HG03066 (cell line): Measurements from ENCODE around the gene CAMP.
"Not testable (repeated sequence)": the region's sequence is repeated elsewhere in the genome, so short reads cannot be mapped to it uniquely, and the experiment has no call there.

Experiments
- ATAC-seq: cut with Tn5 transposase; IDR thresholded peaks from one replicate; pipeline ENCODE4 v1.9.1; 2021; ENCODE audit warnings: low read depth; ENCODE audit not compliant: unreplicated experiment

CAMP gene

DNA sequence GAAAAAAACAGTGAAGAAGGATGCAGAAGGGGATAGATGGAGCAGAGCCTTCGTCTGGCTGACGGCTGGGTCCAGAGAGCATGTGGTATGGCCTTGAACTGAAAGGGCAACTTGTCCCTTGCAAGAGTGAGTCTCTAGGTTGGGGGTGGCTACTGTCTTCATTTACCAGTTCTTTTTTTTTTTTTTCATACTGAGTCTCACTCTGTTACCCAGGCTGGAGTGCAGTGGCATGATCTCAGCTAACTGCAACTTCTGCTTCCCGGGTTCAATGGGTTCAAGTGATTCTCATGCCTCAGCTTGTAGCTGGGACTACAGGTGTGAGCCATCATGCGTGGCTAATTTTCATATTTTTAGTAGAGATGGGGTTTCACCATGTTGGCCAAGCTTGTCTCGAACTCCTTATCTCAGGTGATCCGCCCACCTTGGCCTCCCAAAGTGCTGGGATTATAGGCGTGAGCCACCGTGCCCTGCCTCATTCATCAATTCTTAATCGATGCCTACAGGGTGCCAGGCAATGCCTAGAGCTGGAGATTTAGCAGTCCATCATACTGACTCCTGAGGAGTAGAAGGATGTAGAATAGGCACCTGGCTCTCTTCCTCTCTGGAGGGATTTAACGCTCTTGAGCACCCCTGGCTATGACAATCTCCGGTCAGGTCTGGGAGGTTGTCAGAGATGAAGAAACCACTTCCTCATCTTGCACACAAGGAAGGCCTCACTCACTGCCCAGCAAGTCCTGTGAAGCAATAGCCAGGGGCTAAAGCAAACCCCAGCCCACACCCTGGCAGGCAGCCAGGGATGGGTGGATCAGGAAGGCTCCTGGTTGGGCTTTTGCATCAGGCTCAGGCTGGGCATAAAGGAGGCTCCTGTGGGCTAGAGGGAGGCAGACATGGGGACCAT is at the start of gene CAMP:
TSS of gene CAMP (plus strand) at position 880 of the 898 bp plus-strand sequence. CDS start at position 897, 17 bp downstream.
- ATAC-seq, result peak; percentile 77

GRCh38 chr3:48178072-48178471 is 45.2 kb upstream of the CAMP start:
- no peak for ATAC-seq

DNA sequence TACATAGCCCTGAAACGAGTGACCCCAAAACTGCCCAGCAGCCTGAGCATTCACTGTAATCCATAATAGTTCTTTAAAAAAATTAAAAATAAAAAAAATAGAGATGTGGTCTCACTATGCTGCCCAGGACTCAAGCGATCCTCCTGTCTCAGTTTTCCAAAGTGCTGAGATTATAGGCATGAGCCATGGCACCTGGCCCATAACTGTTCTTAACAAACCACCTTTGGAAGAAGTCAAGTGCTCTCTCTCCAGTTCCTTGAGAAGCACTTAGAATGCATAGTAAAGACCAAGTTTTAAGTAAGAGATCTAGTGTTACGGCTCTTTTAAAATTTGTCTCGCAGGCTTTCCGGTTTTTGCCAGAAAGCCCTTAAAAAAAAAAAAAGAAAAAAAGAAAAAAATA is 43.3 kb upstream of the CAMP start:
- no peak for ATAC-seq

DNA sequence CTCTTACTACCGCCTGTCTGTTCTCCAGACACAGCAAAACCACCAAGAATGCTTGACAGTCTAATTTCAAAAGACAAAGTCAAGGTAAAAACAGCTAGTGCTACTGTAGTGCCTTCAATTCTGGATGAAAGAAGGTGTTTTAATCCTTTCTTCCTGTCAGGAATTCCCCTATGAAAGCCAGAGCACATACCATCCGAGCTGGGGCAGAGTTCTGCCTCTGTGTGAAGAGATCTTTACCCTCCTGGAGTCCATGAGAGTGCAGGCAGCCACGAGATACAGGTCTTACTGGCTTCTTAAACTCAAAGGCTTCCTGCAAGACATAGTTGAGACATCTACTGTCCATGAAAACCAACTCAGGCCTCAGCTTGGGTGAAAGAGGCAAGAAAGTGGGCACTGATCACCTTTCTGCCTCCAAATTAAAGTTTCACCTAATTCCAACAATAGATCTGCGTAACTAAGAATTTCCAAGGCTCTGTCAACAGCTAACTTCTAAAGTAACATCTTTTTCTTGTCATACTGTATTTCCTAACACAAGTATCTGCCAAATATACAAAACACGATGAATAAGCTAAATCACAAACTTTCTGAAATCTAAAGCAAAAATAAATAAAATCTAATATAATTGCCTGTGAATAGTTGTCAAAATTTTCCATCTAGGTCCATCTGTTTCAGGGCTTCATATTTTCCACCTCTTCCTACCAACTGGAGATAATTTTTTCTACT is 42.6 kb upstream of the CAMP start:
- ATAC-seq, result no peak

DNA sequence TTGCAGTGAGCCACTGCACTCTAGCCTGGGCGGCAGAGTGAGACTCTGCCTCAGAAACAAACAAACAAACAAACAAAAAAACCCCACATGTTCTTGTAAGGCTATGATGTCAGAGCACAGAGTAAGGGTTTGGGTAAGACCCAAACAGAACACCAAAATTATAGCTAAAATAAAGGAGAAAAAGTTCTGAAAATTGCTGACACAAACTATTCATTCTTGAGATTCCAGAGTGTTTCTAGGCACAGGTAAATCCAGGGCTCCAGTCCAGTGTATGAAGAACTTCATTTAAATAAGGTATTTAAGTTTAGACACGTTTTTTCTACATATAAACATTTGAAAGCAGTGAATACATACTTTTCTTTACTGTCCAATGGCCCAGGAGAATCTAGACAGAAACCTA is 39.0 kb upstream of the CAMP start:
- ATAC-seq, result no peak

DNA sequence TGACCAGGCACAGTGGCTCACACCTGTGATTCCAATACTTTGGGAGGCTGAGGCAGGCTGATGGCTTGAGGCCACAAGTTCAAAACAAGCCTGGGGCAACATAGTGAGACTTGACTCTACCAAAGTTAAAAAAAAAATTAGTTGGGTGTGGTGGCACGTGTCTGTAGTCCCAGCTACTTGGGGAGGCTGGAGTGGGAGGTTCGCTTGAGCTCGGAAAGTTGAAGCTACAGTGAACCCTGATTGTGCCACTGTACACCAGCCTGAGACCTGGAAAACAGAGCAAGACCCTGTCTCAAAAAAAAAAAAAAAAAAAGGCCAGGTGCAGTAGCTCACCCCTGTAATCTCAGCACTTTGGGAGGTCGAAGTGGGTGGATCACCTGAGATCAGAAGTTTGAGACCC is 38.2 kb upstream of the CAMP start:
- no peak for ATAC-seq

GRCh38 chr3:48186631-48187300 is 36.5 kb upstream of the CAMP start:
- ATAC-seq, result no peak

- ATAC-seq, result no peak
Observed at GRCh38 chr3:48187301-48187578, 36.1 kb upstream of the CAMP start.

GRCh38 chr3:48187579-48188265 is 35.6 kb upstream of the CAMP start:
- ATAC-seq, result peak; percentile 21

GRCh38 chr3:48188266-48189201 is 34.8 kb upstream of the CAMP start, which contains the start of gene CDC25A:
Gene CDC25A, minus strand, starts transcription at chr3:48188417. Its CDS starts 470 bp downstream, at chr3:48187947.
- ATAC-seq, result peak; percentile 95

DNA sequence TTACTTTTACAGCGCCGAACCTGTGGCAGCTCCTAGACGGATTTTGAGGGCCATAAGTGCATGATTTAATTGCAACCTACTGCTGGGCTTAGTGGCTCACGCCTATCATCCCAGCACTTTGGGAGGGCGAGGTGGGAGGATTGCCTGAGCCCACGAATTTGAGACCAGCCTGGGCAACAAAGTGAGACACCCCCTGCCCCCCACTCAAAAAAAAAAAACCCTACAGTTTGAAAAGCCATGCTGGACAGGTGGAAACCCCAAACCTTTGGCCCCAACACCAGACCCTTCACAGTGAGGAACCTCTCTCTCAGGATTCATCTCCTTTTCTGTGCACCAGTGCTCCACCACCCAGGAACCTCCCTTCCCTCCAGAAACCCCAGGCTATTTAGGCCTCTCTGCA is 34.0 kb upstream of the CAMP start:
- no peak for ATAC-seq

DNA sequence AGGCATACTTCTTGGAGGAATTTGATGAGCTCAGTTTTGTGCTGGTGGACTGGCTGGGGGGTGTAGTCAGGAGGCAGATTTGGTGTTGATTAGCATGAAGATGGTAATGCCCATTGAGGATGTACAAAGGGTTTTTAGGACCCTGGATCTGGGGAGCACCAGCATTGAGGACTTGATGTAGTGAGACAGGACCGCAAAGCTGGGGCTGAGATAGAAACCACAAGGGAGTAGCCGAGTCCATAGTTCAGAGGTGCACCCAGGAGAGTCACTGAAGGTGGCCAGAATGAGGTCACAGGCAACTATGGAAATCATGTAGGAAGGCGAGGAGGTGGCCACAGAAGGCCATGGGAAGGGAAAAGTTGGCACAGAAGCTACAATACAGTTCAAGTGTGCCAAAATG is 32.4 kb upstream of the CAMP start:
- ATAC-seq, result no peak

DNA sequence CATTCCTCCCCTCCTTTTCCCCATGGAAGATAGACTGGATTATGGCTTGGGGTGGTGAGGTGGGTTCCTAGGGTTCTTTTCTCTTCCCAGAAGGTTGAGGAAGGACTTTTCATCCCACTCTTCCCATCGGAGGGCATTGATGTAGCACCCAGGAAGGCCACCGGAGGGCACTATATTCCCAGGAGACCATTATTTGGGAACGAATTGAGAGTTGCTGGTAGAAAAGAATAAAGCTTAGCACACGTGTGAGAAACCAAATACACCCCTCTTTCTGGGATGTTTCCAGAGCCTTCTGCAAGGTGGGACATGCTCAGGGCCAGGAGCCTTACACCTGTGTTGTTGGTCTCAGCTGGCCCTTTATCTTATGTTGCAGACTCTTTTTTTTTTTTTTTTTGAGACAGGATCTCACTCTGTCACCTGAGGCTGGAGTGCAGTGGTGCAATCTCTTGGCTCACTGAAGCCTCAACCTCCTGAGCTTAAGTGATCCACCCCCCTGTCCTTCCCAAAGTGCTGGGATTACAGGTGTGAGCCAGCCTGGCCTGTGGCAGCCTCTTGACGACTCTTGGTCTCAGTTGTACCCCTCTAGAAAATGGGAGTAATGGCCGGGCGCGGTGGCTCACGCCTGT is 28.7 kb upstream of the CAMP start:
- ATAC-seq, result no peak

- no peak for ATAC-seq
Observed at GRCh38 chr3:48196611-48197010, 26.7 kb upstream of the CAMP start.

DNA sequence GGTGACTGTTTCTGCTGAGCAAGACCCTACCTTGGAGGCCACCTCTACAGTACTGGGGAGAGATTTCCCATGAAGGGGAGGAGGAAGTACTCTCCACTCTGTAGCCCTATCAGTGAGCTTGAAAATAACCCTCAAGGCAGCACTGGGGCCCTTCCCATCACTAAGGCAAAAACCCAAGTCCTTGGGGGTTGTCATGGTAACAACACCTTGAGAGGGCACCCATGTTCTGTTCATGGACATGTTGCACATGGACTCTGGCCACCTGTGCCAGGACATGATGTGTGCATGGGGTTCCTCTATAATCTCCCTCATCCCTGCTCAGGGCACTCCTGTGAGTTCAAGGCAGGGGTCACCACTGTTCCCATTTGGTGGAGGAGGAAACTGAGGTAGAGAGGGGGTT is 24.2 kb upstream of the CAMP start:
- ATAC-seq, result no peak

DNA sequence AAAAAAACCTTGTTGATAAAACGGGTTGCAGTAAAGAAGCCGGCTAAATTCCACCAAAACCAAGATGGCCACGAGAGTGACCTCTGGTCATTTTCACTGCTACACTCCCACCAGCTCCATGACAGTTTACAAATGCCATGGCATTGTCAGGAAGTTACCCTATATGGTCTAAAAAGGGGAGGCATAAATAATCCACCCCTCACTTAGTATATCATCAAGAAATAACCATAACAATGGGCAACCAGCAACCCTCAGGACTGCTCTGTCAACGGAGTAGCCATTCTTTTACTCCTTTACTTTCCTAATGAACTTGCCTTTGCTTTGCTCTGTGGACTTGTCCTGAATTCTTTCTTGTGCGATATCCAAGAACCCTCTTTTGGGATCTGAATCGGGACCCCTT is 20.7 kb upstream of the CAMP start:
- no peak for ATAC-seq

- no peak for ATAC-seq
Observed at GRCh38 chr3:48208076-48208475, 15.2 kb upstream of the CAMP start.

- ATAC-seq, result no peak
Observed at GRCh38 chr3:48209445-48209844, 13.8 kb upstream of the CAMP start.

DNA sequence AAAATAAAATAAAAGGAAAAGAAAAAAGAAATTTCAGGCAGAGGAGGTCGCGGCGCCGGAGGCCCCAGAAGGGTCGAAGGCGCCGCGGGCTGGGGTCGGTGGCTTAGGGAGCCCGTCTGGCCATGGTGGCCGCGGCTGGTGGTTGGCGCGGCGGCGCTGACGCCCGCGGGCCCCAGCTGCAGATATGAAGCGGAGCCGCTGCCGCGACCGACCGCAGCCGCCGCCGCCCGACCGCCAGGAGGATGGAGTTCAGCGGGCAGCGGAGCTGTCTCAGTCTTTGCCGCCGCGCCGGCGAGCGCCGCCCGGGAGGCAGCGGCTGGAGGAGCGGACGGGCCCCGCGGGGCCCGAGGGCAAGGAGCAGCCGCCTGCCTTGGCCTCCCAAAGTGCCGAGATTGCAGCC is 12.8 kb upstream of the CAMP start:
- not testable (repeated sequence) for ATAC-seq
